ENCODE measurements around the gene TLR6. TPM values are rescaled to one million over a fixed set of nuclear protein-coding genes. Genes with fewer than 3 reads are reported as not detected.

Gene TLR6
- total RNA-seq = 2.0 to 2.9 TPM (median 2.6 TPM) in 3 replicates
- long read RNA-seq = 0 reads

GRCh38 chr4:38856524-38857337 lies at the start of gene TLR6:
TSS of gene TLR6 (minus strand) at chr4:38856817. CDS start at chr4:38829473, 27,344 bp downstream.
- TF ChIP-seq, protein P1, sequence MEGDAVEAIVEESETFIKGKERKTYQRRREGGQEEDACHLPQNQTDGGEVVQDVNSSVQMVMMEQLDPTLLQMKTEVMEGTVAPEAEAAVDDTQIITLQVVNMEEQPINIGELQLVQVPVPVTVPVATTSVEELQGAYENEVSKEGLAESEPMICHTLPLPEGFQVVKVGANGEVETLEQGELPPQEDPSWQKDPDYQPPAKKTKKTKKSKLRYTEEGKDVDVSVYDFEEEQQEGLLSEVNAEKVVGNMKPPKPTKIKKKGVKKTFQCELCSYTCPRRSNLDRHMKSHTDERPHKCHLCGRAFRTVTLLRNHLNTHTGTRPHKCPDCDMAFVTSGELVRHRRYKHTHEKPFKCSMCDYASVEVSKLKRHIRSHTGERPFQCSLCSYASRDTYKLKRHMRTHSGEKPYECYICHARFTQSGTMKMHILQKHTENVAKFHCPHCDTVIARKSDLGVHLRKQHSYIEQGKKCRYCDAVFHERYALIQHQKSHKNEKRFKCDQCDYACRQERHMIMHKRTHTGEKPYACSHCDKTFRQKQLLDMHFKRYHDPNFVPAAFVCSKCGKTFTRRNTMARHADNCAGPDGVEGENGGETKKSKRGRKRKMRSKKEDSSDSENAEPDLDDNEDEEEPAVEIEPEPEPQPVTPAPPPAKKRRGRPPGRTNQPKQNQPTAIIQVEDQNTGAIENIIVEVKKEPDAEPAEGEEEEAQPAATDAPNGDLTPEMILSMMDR (IDR thresholded peaks at IDR 0.05) = peak; percentile 96
- Mint-ChIP-seq H3K9me3 (ENCODE audit: low read depth) (peaks cover 2% of the 10 kb centered on the region), H3K4me3 (ENCODE audit: unreplicated experiment) (peak within 1 kb of the TSS; percentile 44), H3K36me3 (ENCODE audit: low read depth) (no peaks in the 10 kb centered on the region), H3K27ac (ENCODE audit: unreplicated experiment) (peak within 1 kb of the TSS; percentile 94), H3K4me1 (ENCODE audit: low read depth) (peaks cover 35% of the 10 kb centered on the region), H3K27me3 (ENCODE audit: low read depth) (no peaks in the 10 kb centered on the region)
- no peak for DNase-seq (ENCODE audit: low spot score)

DNA sequence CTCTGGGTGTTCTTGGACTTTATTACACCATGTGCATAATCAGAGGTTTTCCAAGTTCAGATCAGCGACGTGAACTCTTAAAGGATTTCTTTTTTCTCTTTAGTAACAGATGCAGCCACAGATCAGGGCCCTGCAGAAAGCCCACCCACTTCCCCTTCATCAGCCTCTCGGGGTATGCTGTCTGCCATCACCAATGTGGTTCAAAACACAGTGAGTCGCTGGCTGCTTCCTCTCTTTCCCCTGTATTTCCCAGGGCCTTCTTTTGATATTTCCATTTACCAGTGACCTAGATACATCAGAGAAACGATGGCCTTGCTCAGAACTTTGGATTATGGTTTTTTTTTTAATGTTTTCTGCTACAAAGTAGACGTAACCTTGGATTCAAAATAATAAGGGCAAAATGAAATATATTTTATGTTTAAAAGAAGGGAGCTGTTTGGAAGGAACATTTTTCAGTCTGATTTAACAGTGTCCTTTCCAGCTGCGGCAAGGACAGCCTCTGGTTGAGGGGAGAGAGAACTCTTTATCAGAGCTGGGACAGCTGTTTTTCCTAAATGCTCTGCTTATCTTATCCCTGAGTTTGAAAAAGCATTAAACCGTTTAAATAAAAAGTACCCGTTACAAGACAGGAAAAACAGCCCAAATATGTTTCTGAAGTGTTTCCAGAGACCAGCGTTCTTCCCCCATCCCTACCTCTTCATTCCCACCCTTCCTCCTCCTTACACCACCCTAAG lies 49.2 kb upstream of the TLR6 start:
- H3K27me3 Mint-ChIP-seq (ENCODE audit: low read depth) = no peaks in the 10 kb centered on the region
- H3K9me3 Mint-ChIP-seq (ENCODE audit: low read depth) = no peaks in the 10 kb centered on the region
- no peak overlapping the region for H3K4me3 Mint-ChIP-seq (ENCODE audit: unreplicated experiment)
- H3K27ac Mint-ChIP-seq (ENCODE audit: unreplicated experiment) = no peak overlapping the region
- peaks cover 8% of the 10 kb centered on the region for H3K4me1 Mint-ChIP-seq (ENCODE audit: low read depth)
- DNase-seq (ENCODE audit: low spot score) = no peak
- H3K36me3 Mint-ChIP-seq (ENCODE audit: low read depth) = peaks cover 48% of the 10 kb centered on the region
- TF ChIP-seq, protein P1 (IDR thresholded peaks at IDR 0.05) = no peak

DNA sequence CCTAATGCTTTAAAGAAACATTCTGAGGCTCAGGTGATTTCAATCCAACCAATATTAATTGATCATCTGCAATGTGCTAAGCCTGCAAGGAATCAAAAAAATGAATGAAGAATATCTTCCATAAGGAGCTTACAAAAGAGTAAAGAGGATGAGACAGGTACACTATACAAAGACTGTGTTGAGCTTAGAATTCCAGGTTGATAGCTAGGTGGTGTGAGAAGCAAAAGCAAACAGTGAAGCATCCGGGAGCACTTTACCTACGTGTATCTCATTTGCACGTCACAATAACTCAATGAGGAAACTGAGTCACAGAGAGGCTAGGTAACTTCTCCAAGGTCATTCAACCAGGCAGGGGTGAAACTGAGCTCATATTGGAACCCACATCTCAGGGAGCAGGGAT lies 48.1 kb upstream of the TLR6 start:
- peaks cover 39% of the 10 kb centered on the region for H3K36me3 Mint-ChIP-seq (ENCODE audit: low read depth)
- peaks cover 8% of the 10 kb centered on the region for H3K4me1 Mint-ChIP-seq (ENCODE audit: low read depth)
- TF ChIP-seq, protein P1 (IDR thresholded peaks at IDR 0.05) = no peak
- no peaks in the 10 kb centered on the region for H3K9me3 Mint-ChIP-seq (ENCODE audit: low read depth)
- H3K27me3 Mint-ChIP-seq (ENCODE audit: low read depth) = no peaks in the 10 kb centered on the region
- no peak overlapping the region for H3K4me3 Mint-ChIP-seq (ENCODE audit: unreplicated experiment)
- no peak for DNase-seq (ENCODE audit: low spot score)
- no peak overlapping the region for H3K27ac Mint-ChIP-seq (ENCODE audit: unreplicated experiment)

- no peaks in the 10 kb centered on the region for H3K27me3 Mint-ChIP-seq (ENCODE audit: low read depth)
- H3K4me1 Mint-ChIP-seq (ENCODE audit: low read depth) = peaks cover 8% of the 10 kb centered on the region
- H3K36me3 Mint-ChIP-seq (ENCODE audit: low read depth) = peaks cover 36% of the 10 kb centered on the region
- DNase-seq (ENCODE audit: low spot score) = no peak
- no peaks in the 10 kb centered on the region for H3K9me3 Mint-ChIP-seq (ENCODE audit: low read depth)
- TF ChIP-seq, protein P1 (IDR thresholded peaks at IDR 0.05) = no peak
- no peak overlapping the region for H3K4me3 Mint-ChIP-seq (ENCODE audit: unreplicated experiment)
- H3K27ac Mint-ChIP-seq (ENCODE audit: unreplicated experiment) = no peak overlapping the region
These were observed 47.6 kb upstream of the TLR6 start for GRCh38 chr4:38904090-38904666.

DNA sequence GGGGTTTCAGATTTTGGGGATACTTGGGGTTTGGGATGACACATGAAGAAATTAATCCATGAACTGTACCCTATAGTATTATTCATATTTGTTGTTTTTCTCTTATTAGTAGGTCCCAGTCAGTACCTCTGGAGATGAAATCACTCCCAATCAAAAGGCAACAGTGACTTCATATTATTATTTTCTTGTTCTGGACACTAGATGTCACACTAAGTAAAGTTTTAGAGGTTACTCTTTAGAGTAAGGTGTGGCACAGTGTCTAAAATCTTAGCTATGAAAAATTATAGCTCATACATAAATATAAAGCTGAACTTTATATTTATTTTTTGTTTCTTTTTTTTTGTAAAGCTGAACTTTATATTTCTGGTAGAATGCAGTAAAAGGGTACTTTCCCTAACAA lies 46.1 kb upstream of the TLR6 start:
- no peaks in the 10 kb centered on the region for H3K9me3 Mint-ChIP-seq (ENCODE audit: low read depth)
- H3K4me1 Mint-ChIP-seq (ENCODE audit: low read depth) = peaks cover 8% of the 10 kb centered on the region
- H3K36me3 Mint-ChIP-seq (ENCODE audit: low read depth) = peaks cover 38% of the 10 kb centered on the region
- TF ChIP-seq, protein P1 (IDR thresholded peaks at IDR 0.05) = peak; percentile 79
- no peak for DNase-seq (ENCODE audit: low spot score)
- no peak overlapping the region for H3K4me3 Mint-ChIP-seq (ENCODE audit: unreplicated experiment)
- no peaks in the 10 kb centered on the region for H3K27me3 Mint-ChIP-seq (ENCODE audit: low read depth)
- peak overlapping the region; percentile 36 for H3K27ac Mint-ChIP-seq (ENCODE audit: unreplicated experiment)
